PC-9 (cell line): ENCODE results near the gene CACHD1.

Experiments used
- CTCF ChIP-seq: fragments of 200-600 bp; sonication (generic); conservative IDR thresholded peaks from 2 replicates; pipeline ENCODE4 v1.6.1; 2017; ENCODE audit warnings: mixed run types, antibody characterized with exemption, mild to moderate bottlenecking, moderate library complexity
- EZH2 ChIP-seq: fragments of 200-600 bp; sonication (generic); IDR thresholded peaks from 2 replicates; pipeline ENCODE4 v1.8.0; 2017; ENCODE audit warnings: antibody characterized with exemption, low read depth

GRCh38 chr1:64538389-64538788 lies 68.5 kb downstream of the CACHD1 start:
- TF ChIP-seq CTCF, result no peak
- no peak for TF ChIP-seq EZH2
